ENCODE results near the gene DUSP7. TPM values are rescaled to one million over a fixed set of nuclear protein-coding genes. Genes with fewer than 3 reads are reported as not detected.

DUSP7 gene
- polyA plus RNA-seq, 1 donor: 18.5 TPM

- no peak for DNase-seq (ENCODE audit: low read depth)
Observed at GRCh38 chr3:52006820-52007133, 49.6 kb downstream of the DUSP7 start.

GRCh38 chr3:52006017-52006819, 50.2 kb downstream of the DUSP7 start:
- no peak for DNase-seq (ENCODE audit: low read depth)

DNA sequence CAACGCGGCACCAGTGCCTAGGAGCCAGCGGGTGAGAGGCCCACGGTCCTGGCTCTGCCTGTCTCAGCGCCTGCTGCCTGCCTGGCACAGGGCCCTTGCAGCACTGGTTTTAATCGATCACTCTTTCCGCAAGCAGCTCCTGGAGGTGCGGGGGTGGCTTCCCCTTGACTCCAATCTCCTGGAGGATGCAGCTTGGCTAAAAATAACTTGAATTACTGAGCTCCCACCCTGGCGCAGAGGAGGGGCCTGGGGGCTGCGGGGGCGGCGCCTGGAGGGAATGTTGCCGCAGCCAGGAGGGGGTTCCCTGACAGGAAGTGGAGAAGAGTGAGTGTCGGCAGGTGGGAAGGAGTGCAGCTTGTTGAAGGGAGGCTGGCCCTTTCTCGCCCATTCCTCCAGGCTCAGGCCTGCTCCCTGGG, 50.8 kb downstream of the DUSP7 start:
- DNase-seq (ENCODE audit: low read depth): no peak

DNA sequence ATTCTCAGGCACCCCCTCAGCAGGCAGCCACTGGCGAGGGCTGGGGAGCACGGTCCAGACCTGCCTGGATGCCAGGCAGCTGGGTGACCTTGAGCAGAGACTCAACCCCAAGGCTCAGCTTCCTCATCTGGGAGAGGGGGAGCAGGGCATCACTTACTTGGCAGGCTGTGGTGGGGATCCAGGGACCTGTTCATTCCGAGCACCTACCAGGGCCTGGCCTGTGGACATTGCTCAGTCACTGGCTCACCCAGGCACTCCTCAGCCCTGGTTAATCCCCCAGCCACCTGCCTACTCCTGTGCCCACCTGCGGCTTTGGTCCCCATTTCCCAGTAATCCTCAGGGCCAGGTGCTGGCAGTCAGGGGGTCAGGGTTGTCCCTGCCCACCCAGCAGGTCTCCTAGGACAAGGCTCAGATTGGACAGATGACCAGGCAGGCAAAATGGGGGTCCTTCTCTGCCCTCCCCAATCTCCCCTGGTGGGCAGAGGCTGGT, 51.4 kb downstream of the DUSP7 start:
- DNase-seq (ENCODE audit: low read depth): no peak

GRCh38 chr3:52004163-52004787, 52.1 kb downstream of the DUSP7 start:
- no peak for DNase-seq (ENCODE audit: low read depth)

DNA sequence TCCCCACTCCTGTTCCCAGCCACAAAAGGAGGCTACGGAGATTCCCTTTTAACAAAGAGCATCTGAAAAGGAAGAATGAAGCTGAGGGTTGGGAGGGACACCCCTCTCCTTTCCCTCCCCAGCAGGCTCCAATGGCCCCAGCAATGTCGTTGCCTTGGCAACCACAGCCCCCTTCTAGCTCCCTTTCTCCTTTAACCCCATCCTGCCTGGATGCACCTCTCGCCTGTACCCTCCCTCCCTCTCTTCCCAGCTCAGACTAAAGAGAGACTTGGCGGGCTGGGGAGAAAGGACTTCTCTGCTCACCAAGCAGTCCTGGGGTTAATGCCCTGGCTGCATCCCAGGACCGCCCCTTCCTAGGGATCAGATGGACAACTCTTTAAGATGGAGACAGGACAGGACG, 53.6 kb downstream of the DUSP7 start:
- DNase-seq (ENCODE audit: low read depth): no peak

- DNase-seq (ENCODE audit: low read depth): no peak
Observed at GRCh38 chr3:52001443-52001974, 54.9 kb downstream of the DUSP7 start.

GRCh38 chr3:51999846-52000245, 56.5 kb downstream of the DUSP7 start:
- DNase-seq (ENCODE audit: low read depth): no peak

Other genes starting within 250 kb of the DUSP7 start
- gene IQCF2, start 195.0 kb downstream of the DUSP7 start, polyA plus RNA-seq (ENCODE audit: insufficient read length): not detected
- gene IQCF5, start 181.0 kb downstream of the DUSP7 start, polyA plus RNA-seq (ENCODE audit: insufficient read length): not detected
- not detected for gene IQCF1, start 153.2 kb downstream of the DUSP7 start, polyA plus RNA-seq (ENCODE audit: insufficient read length)
- 15.2 TPM for gene RRP9, start 114.7 kb downstream of the DUSP7 start, polyA plus RNA-seq (ENCODE audit: insufficient read length)
- gene PARP3, start 114.2 kb downstream of the DUSP7 start, polyA plus RNA-seq (ENCODE audit: insufficient read length): 5.5 TPM
- 0.89 TPM for gene GPR62, start 101.2 kb downstream of the DUSP7 start, polyA plus RNA-seq (ENCODE audit: insufficient read length)
- gene PCBP4, start 89.1 kb downstream of the DUSP7 start, polyA plus RNA-seq (ENCODE audit: insufficient read length): 68.7 TPM
- gene ABHD14B, start 82.5 kb downstream of the DUSP7 start, polyA plus RNA-seq (ENCODE audit: insufficient read length): 21.9 TPM
- gene ABHD14A, start 81.5 kb downstream of the DUSP7 start, polyA plus RNA-seq (ENCODE audit: insufficient read length): 16.1 TPM
- 12.9 TPM for gene ACY1, start 73.0 kb downstream of the DUSP7 start, polyA plus RNA-seq (ENCODE audit: insufficient read length)
- gene RPL29, start 60.7 kb downstream of the DUSP7 start, polyA plus RNA-seq (ENCODE audit: insufficient read length): 3,323 TPM
- 3.7 TPM for gene POC1A, start 97.9 kb upstream of the DUSP7 start, polyA plus RNA-seq (ENCODE audit: insufficient read length)
- 31.2 TPM for gene ALAS1, start 141.6 kb upstream of the DUSP7 start, polyA plus RNA-seq (ENCODE audit: insufficient read length)
- 0.44 TPM for gene TLR9, start 169.1 kb upstream of the DUSP7 start, polyA plus RNA-seq (ENCODE audit: insufficient read length)
- 22.3 TPM for gene TWF2, start 182.6 kb upstream of the DUSP7 start, polyA plus RNA-seq (ENCODE audit: insufficient read length)
- 13.3 TPM for gene PPM1M, start 189.2 kb upstream of the DUSP7 start, polyA plus RNA-seq (ENCODE audit: insufficient read length)
- 80.2 TPM for gene WDR82, start 222.1 kb upstream of the DUSP7 start, polyA plus RNA-seq (ENCODE audit: insufficient read length)
- 4.1 TPM for gene GLYCTK, start 231.3 kb upstream of the DUSP7 start, polyA plus RNA-seq (ENCODE audit: insufficient read length)